ENCODE data around the gene ZNF888.
"Not testable (repeated sequence)": the region's sequence is repeated elsewhere in the genome, so short reads cannot be mapped to it uniquely, and the experiment has no call there.

Gene ZNF888

DNA sequence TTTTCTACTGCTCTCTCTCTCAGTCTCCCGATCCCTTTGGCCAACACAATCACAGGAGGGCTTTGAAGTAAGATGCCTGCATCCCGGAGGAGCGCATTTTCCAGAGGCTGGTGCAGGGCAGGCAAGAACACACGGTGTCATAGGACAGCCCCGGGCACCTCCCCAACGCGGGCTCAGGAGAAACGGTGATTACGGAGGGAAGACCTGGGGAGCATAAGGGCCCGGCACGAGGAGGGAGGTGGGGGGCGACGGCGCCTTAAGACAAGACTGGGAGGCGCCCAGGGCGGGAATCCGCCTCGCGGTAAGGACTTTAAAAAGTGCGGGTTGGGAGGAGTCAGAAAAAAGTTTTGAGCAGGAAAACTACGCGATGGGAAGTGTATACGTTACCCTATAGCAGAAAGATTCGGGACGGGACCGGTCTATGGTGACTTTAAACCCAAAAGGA, 18.7 kb upstream of the ZNF888 start:
- DNase-seq (ENCODE audit: low read depth in 3 of 3): peak in 2 of 3 experiments; percentile 5 to 15

DNA sequence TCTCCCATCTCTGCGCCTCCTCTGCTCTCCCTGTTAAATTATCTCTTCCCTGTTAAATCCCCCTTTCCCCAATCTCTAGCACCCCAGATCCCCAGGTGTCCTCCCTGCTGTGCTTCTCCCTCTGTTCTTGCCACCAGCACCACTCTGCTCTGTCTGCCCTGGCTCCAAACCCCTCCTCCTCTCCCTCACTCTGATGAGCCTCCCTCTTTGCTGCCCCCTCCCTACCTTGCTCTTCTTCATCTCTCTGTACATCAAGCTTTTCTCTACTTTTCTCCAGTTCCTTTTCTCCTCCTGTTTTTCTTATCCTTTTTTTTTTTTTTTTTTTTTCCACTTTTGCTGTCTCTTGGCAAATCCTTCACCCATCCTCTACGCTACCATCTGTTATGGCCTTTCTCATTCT, 18.3 kb upstream of the ZNF888 start:
- DNase-seq (ENCODE audit: low read depth in 3 of 3): not testable (repeated sequence)

- DNase-seq (ENCODE audit: low read depth in 3 of 3): not testable (repeated sequence)
Observed at GRCh38 chr19:52940905-52941304, 17.7 kb upstream of the ZNF888 start.

- no peak for DNase-seq (ENCODE audit: low read depth in 3 of 3)
Observed at GRCh38 chr19:52938761-52939160, 15.5 kb upstream of the ZNF888 start.

- DNase-seq (ENCODE audit: low read depth in 3 of 3): no peak
Observed at GRCh38 chr19:52936954-52937325, 13.7 kb upstream of the ZNF888 start.

DNA sequence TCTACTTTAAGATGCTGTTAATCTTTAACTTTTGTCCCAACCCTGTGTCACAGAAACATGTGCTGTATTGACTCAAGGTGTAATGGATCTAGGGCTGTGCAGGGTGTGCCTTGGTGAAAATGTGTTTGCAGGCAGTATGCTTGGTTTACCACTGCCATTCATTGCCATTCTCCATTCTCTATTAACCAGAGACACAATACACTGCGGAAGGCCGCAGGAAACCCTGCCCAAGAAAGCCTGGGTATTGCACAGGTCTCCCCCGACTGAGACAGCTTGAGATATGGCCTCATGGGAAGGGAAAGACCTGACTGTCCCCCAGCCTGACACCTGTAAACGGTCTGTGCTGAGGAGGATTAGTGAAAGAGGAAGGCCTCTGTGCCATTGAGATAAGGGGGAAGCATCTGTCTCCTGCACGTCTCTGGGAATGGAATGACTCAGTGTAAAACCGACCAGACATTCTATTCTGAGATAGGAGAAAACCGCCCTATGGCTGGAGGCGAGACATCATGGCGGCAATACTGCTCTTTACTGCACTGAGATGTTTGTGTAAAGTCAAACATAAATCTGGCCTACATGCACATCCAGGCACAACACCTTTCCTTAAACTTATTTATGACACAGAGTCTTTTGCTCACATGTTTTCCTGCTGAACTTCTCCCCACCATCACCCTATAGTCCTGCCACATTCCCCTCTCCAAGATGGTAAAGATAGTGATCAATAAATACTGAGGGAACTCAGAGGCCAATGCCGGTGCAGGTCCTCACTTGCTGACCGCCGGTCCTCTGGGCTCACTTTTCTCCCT, 13.1 kb upstream of the ZNF888 start:
- no peak for DNase-seq (ENCODE audit: low read depth in 3 of 3)

DNA sequence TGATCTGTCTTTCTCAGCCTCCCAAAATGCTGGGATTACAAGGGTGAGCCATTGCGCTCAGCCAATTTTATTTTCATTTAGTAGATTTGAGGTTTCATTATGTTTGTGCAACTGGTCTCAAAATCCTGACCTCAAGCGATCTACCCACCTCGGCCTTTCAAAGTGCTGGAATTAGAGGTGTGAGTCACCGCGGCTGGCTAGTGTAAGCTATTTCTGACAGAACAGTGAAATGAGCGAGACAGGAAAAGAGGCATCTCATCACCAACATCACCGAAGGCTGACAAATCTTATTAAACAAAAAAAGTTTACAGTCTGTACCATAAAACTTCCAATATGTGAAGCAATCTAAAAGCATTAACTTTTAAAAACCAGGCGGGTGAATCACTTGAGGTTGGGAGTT, 12.2 kb upstream of the ZNF888 start:
- no peak for DNase-seq (ENCODE audit: low read depth in 3 of 3)

DNA sequence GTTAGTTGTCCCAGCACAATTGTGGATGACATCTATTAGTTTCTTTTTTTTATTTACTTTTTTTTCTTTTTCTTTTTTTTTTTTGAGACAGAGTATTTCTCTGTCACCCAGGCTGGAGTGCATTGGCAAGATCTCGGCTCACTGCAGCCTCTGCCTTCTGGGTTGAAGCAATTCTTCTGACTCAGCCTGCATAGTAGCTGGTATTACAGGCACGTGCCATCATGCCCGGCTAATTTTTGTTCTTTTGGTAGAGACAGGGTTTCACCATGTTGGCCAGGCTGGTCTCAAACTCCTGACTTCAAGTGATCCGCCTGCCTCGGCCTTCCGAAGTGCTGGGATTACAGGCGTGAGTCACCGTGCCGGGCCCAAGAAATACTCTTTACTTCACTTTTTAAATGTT, 1.4 kb upstream of the ZNF888 start:
- DNase-seq (ENCODE audit: low read depth in 3 of 3): not testable (repeated sequence)

DNA sequence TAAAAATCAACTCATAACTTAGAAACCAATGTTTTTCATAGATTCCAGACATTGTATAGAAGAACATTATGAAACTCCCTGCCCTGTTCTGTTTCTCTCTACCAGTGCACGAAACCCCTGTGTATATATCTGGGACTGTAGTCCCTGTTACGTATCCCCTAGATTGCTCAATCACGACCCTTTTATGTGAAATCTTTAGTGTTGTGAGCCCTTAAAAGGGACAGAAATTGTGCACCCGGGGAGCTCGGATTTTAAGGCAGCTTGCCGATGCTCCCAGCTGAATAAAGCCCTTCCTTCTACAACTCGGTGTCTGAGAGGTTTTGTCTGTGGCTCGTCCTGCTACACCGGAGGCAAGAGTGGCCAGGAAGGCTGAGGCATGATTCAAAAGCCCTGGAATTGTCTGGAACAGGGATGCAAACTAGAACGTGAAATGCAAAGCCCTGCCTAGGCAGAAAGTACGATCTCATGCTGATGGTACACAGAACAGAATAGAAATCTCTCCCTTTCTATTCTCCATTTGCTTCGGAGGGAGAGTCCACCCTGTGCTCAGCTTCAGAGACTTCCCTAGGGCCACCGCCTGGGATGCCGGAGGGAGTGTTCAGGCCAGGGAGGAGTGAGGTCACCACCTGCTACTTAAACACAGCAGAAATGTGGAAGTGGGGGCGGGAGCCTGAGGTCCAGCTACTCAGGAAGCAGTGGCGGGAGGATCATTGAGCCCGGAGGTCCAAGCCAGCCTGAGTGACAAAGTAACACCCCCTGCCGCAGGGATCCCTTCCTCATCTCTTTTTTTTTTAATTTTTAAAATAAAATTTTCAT, 758 bp upstream of the ZNF888 start:
- no peak for DNase-seq (ENCODE audit: low read depth in 3 of 3)

- no peak for DNase-seq (ENCODE audit: low read depth in 3 of 3)
Observed at GRCh38 chr19:52917531-52917930, 5.7 kb downstream of the ZNF888 start.

DNA sequence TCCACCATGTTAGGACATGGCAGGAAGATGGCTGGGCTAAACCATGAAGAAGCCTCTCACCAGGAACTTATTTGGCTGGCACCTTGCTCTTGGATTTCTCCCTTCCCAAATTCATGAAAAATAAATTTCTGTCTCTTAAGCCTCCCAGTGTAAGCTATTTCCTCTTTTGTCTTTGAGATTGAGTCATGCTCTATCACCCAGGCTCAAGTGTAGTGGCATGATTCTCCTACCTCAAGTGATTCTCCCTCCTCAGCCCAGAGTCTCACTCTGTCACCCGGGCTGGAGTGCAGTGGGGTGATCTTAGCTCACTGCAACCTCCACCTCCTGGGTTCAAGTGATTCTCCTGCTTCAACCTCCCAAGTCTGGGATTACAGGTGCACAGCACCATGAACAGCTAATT, 12.6 kb downstream of the ZNF888 start:
- DNase-seq (ENCODE audit: low read depth in 3 of 3): no peak

DNA sequence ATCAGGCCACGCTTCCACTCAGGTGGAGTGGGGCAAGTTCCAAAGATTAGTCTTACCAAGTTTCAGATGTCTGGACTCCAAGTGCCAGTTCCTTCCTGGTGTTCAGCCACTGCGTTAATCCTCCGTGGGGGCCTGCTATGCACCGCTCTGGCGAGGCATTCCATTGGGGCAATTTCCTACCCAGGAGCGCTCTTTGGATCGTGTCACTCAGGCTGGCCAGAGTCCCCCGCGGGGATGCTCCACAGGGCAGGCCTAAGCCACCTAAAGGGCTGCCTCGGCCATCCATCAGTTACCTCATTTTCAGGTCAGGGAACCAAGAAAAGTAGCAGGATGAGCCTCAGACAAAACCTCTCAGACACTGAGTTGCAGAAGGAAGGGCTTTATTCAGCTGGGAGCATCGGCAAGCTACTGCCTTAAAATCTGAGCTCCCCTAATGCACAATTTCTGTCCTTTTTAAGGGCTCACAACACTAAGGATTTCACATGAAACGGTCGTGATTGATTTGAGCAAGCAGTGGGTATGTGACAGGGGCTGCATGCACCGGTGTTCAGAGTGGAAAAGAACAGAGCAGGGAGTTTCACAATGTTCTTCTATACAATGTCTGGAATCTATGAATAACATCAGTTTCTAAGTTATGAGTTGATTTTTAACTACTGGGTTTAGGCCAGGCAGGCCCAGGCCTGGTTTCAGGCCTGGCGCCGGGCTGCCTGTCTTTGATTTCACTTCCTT, 19.0 kb downstream of the ZNF888 start:
- DNase-seq (ENCODE audit: low read depth in 3 of 3): not testable (repeated sequence)

GRCh38 chr19:52901842-52902241, 21.4 kb downstream of the ZNF888 start:
- DNase-seq (ENCODE audit: low read depth in 3 of 3): no peak

GRCh38 chr19:52898596-52898995, 24.6 kb downstream of the ZNF888 start:
- not testable (repeated sequence) for DNase-seq (ENCODE audit: low read depth in 3 of 3)

DNA sequence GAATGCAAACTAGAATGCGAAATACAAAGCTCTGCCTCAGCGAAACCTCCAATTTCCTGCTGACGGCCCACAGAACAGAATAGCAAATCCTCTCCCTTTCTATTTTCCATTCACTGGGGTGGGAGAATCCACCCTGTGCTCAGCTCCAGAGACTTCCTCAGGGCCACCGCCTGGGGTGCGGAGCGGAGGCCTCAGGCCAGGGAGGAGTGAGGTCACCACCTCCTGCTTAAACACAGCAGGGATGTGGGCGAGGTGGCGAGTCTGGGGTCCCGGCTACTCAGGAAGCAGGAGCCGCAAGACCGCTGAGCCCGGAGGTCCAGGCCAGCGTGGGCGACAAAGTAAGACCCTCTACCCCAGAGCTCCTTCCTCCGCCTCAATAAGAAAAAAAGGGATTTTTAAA, 25.1 kb downstream of the ZNF888 start:
- DNase-seq (ENCODE audit: low read depth in 3 of 3): no peak

DNA sequence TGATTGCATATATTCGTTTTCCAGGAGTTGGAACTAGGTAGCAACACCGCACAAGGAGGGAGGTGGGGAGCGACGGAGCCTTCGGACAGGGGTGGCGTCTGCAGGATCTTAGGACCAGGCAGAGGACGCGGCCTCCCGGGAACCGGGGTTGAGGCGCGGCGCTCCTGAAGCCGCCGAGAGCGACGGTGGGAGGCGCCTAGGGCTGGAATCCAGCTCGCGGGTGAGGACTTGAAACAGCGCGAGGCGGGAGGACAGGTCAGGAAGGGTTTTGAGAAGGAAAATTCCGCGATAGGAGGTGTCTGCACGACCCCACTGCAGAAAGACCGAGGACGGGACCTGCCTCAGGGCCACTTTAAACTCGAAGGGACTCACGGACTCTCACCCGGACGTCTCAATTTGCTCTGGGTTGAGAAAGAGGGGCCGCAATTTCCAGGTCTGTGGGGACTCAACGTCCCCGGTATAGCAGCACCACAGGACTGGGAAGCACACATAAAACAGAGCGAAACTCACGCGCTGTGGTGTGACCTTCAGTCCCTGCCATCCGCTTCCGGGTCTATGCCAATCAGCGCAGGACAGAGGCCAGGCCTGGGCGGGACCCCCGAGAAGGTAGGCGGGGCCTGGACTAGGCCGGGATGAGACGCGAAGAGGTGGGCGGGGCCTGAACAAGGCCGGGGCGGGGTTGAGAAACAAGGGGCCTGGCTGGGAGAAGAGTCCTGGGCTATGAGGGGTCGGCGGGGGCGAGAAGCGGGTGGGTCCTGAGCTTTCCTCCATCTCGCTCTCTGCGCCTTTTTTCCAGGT, 25.9 kb downstream of the ZNF888 start, which contains the start of gene ZNF320:
Gene ZNF320 (minus strand): TSS at position 498 of the 798 bp plus-strand sequence. CDS start 7,380 bp downstream, outside the sequence.
- peak; percentile 73 to 86 (median 85) for DNase-seq (ENCODE audit: low read depth in 3 of 3)

DNA sequence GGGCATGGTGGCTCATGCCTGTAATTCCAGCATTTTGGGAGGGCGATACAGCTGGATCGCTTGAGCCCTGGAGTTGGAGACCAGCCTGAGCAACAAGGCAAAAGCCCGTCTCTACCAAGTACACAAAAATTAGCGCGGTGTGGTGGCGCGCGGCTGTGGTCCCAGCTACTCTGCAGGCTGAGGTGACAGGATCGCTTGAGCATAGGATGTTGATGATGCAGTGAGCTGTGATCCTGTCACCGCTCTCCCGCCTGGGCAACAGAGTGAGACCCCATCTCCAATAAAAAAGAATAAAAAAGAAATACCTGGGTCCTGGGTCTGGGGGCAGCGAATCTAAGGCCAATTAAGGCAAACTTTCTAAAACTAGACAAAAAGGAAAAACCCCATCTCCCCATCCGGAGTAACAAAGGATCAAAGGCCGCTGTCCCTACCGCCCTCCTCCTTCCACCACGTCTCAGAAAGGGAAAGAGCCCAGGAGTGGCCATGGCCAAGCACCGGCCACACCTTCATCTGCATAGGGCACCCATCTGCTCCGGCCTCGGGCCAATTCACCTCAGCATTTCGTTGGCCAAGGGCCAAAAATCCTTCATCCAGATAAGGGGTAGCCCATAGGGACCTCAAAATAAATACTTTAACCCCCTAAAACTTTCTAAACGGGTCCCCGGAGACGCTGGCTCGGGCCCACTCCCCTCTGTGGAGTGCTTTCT, 26.6 kb downstream of the ZNF888 start:
- no peak for DNase-seq (ENCODE audit: low read depth in 3 of 3)

DNA sequence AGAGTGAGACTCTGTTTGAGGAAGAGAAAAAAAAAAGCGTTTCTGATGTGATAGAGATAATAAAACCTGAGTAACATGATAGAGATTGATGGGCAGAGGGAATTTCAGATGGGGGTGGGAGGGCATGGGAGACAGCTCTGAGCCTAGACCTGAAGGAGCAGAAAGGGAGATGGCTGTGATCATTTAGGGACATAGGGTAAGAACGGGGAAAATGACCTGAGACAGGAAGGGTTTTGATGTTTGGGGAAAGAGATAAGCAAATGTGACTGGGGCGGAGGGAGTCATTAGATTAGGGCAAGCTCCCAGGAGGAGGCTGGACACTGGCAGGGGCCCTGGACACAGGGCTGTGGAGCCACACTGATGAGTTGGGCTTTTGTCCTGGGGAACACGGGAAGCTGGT, 31.9 kb downstream of the ZNF888 start:
- no peak for DNase-seq (ENCODE audit: low read depth in 3 of 3)

DNA sequence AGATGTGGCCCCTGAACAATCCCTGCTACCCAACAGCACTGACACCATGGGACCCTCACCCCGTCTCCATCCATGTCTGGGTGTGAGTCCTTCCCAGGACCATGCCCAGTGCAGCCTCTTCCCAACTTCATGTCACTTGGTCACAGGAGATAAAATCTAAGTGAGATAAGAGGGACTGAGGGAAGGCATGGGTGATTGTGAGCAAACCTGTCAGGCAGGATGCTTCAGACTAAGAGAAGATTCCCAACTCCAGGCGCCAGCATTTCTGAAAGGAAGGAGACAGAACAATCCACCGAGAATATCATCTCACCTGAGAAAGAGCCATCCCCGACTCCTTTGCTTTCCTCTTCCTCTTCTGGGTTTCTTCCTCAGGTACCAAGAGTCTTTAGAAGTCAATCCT, 33.3 kb downstream of the ZNF888 start:
- no peak for DNase-seq (ENCODE audit: low read depth in 3 of 3)

DNA sequence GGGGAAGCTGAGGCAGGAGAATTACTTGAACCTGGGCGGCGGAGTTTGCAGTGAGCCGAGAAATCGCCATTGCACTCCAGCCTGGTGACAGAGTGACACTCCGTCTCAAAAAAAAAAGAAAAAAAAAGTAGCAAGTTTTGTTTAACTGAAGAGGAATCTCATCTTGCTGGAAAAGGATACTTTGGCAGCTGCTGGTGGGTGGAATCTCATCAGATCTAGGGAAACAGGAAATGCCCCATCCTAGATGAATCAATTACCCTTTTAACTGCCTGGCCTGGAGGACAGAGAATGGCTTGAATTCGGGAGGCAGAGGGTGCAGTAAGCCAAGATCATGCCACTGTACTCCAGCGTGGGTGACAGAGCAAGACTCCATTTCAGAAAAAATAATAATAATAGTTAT, 34.2 kb downstream of the ZNF888 start:
- no peak for DNase-seq (ENCODE audit: low read depth in 3 of 3)

Data from stimulated activated CD4-positive, alpha-beta T cell treated with anti-CD3 and anti-CD28 coated beads, TNF-alpha, amount 100 ng/mL, for 4 hours (primary cell).